NCI-H1436 treated with DMSO at 0.1 percent for 48 hours (cell line): ENCODE data around the gene RFNG.

Experiments used
- DNase-seq: peaks from one replicate; lab custom pipeline; 2025; lab: John Stamatoyannopoulos, UW

The RFNG gene

DNA sequence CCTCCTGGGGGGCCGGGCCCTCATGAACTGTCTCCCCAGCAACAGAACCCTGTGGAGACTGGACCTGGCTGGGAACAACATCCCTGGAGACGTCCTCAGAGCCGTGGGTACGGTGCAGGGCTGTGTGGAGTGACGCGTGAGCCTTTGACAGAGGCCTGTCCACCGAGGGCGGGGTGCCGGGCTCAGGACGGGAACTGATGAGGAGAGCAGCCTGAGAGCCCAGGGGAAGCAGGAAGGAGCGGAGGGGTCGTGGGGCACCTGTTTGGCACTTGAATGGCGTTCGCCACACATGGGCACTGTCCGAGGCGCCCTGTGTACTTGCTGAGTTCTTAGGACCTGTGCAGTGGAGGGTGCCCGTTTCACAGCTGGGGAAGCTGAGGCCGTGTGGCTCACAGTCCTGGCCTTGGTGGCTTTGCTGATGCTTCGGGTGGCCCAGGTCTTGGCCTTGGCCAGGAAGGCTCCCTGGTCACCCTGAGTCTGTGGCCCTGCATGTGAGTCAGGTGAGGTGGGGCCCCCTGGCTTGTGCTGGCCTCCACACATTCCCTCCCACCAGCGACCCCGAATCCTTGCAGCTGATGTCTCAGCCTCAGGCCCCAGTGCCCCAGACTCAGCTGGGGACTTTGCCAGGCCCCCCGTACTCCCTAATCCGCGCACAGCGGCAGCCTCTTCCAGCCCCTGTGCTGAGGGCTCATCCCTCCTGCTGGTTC is 26.1 kb downstream of the RFNG start:
- DNase-seq, result no peak

DNA sequence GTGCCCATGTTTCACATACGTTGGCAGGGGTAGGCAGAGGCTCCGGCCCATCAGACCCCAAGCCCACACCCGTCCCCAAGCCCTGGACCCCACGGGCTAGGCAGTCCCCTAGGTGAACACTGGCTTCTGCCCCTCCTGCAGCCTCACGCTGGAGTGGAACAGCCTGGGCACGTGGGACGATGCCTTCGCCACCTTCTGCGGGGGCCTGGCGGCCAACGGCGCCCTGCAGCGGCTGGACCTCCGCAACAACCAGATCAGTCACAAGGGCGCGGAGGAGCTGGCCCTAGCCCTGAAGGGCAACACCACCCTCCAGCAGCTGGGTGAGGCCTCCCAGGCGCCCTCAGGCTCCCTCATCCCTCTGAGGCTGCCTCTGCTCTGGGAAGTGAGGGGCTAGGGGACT is 26.8 kb downstream of the RFNG start:
- DNase-seq, result no peak

GRCh38 chr17:82023447-82024241 is 28.0 kb downstream of the RFNG start:
- DNase-seq, result no peak

GRCh38 chr17:82022981-82023446 is 28.6 kb downstream of the RFNG start, which contains the start of gene LRRC45:
LRRC45 (plus strand) TSS chr17:82023305; CDS start chr17:82023644, 339 bp downstream.
- peak; percentile 99 for DNase-seq

GRCh38 chr17:82022310-82022980 is 29.2 kb downstream of the RFNG start, which contains the start of gene CENPX:
CENPX (minus strand) TSS chr17:82022878; CDS start chr17:82022861, 17 bp downstream.
- no peak for DNase-seq

DNA sequence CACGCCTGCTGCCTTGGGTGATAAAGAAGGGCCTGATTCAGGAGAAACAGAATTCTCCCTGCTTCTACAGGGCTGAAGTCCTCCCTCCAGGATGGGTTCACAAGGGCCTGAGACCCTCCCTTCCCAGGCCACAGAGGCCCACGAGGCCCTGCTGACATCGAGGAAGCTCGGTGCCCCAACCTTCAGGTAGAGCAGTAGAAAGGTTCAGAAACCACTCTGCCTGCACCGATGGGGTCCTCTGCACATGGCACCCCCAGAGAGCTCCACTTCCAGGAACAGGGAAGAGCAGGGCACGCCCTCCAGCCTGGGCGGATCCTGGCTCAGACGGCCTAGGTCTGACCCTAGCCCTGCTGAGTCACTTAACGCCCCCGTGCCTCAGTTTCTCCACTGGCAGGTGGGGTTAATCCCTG is 29.7 kb downstream of the RFNG start:
- DNase-seq, result no peak

DNA sequence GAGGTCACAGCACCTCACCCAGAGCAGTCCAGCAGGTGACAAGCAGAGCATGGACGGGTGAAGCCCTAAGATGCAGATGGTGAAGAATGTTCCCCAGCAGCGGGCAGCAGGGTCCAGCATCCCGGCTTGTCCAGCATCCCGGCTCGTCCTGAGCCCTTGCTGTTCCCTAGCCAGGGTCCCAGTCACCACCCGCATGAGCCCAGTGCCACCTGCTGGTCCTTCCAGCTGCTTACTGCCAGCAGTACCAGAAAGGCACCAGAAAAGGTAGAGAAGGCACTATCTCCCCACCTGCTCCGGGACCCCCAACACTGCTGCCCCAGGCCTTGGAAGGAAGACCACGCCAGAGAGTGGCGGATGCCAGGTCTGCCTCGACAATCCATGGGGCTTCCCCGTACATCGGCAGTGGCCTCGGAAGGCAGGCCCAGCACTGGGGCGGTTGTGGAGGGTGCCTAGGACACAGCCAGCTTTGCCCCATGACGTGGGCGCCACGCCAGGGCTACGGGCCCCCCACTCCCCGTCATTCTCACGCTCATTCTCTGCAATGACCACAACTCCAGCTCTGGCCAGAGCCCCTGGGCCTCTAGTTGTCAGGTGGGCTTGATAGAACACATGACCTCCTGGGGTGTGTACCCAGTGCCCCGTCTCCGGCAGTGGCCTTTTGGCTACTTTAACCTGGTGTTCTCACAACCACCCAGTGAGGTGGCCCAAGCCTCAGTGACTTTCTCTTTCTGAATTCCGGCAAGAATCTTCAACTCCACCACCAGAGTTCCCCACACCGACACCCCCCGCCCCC is 30.3 kb downstream of the RFNG start:
- DNase-seq, result no peak

DNA sequence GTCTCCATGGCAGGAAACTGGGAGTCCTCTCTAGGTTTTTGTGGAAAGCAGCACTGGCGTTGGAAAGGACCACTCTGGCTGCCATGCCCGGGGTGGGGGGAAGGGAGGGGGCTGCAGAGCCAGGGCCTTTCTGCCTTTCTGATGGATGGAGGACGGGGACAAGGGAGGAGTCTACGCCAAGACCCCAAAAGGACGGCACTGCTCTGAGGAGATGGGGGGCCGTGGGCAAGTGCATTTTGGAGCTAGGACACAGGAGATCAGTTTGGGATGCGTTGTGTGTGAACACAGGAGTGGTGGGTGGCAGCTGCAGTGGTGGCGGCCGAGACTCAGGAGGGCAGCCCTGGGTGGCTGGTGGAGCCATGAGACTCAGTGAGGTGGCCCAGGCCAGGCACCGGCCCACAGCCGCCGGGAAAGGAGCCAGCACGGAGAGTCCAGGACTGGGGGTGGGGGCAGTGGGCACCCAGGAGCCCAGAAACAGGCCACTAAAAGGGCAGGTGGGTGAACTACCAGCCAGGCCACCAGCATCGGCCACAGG is 31.0 kb downstream of the RFNG start:
- no peak for DNase-seq

DNA sequence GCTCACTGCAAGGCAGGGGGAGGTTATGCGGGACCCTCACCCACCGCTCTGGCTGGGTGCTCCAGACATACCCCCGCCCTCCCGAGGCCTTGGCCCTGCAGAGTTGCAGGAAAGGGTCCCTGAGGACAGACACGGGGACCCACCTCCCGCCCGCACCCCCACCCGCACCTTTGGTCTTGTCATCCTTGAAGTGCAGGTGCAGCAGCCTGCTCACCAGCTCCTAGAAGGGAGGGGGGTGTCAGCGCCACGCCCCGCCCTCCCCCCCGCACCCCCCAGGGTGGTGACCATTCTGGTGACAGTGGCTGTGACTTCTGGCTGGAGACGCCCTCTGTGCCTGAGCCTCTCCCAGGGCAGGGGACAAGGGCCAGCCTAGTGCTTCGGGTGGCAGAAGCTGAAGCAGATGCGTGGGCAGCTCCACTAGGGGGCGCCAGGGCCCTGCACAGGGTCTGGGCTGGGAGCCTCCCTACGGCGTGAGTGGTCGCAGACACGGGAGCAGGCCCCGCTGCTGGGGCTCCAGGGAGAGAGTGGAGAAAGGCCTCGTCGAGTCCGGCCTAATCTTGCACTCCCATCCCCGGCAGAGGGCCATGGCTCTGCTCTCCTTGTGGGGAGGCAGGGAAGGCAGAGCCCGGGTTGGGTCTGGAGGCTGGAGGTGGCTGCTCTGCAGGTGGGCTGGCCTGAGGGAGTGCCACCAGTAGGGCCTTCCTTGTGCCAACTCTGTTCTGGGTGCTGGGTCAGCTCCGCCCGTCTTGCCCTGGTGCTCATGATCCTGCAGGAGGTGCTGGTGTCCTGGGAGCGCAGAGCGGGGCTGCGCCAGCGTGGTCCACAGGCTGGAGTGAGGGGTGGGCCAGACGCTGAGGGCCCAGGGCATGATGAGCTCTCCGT is 31.7 kb downstream of the RFNG start:
- no peak for DNase-seq

DNA sequence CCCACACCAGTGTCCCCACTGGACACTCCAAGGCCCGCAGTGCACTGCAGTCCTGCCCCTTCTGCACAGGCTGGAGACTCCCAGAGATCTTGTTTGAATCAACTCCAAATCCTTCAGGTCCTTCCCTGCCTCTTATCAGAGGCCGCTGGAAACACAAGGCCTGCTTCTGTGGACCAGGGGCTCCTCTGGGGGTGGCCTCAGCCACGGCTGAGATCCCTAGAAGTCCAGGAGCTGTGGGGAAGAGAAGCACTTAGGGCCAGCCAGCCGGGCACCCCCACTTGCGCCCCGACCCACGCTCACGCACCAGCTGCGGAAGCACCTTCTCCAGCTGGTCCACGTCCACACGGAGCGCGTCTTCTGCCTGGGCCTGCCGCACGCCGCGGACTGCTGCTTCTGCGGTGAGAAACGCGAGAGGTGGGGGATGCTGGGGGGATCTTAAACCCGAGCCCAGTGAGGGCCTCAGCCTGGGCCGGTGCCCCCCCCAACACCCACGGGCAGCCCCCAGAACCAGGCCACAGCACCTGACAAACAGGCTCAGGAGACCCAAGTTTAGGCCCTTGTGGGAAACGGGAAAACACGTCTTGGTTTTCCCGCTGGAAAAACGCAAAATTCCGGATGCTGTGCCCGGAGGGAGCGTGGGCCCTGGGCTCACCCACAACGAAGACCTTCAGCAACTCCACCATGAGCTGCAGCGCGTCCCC is 32.5 kb downstream of the RFNG start:
- no peak for DNase-seq

DNA sequence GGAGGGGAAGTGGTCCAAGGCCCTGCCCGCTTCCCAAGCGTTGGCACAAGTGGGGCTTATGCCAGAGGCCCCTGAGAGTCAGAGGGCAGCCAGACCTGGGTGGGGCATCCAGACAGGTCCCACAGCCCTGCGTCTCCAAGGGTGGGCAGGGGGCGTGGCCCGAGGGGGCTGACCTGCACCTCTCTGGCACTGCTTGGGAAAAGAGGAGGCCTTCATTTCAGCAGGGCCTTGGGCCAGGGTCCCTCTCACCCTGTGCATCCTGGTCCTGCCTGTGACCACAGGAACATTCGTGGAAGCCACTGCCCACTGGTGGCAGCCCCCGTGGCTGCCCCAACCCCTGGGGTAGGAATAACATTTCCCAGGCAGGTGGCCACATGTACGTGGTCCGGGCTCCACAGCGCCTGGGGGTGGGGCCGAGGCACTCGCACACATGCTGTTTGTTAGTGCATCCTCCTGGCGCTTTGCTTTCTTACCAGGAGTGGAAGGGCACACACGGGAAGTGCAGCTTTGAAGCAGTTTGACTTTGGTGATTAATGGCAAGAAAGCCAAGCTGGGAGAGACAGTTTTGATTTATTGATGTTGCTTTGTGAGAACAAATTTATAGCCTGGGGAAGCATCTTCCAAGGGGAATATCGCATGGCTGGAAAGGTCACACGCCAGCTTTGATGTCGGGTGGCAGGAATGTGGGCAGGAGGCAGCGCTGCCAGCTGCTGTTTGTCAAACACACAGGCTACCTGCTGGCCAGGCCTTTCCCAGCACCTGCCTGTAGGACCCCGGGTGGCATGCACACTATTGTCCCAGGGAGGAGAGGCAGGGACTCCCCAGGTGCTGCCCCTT is 33.2 kb downstream of the RFNG start:
- DNase-seq, result no peak

DNA sequence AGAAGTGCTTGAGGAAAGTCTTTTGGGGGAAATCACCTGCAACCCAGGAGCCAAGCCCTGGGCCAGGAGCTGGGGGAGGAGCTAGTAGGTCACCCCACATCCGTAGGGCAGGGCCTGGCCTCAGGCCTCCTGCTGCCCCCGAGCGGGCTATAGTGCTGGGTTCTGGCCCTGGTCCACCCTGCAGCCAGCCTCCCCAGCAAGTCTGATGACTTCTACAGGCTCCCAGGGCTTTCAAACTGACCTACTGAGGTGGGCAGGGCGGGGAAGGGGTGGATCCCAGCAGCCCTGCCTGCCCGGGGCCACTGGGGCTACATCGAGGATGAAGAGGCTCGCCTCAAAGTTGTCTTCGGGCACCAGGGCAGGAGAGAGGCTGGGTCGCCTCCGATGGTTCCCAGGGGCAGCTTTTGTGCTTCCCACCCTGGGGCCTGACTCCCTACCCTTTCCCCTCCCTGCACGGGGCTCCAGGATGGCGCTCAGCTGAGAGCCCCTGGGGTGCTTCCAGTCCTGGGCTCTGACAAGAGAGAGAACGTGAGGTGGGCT is 33.9 kb downstream of the RFNG start:
- DNase-seq, result no peak

GRCh38 chr17:82016875-82017459 is 34.6 kb downstream of the RFNG start:
- no peak for DNase-seq

DNA sequence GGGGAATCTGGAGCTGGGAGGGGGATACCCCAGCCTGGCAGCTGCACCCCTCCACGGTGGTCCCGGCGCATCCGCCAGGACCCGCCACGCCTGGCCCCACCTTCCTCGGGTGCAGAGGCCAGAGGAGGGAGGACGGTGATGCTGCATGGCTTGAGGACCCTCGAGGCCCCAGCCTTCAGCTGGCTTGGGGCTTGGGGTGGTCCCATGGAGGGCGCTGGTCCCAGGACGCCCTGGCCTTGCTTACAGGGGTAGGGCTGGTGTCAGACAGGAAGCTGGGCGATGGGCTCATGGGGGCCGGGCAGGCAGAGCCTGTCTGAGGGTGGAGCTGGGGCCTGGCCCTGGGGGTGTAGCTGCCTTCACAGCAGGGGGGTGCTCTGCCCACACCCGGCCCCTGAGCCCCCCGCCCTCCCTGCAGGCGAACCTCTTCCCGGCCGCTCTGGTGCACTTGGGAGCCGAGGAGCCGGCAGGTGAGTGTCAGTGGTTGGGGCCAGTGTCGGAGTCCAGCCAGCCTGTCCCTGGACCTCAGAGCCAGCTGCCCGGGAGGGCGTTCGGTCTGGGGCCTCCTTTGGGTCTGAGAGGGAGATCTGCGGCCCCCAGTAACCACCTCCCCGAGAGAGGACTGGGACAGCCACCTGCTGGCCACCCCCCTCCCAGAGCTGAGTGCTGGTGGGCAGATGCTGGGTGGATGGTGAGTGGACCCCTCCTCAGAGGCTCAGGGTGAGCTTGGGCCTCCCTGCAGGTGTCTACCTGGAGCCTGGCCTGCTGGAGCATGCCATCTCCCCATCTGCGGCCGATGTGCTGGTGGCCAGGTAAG is 35.3 kb downstream of the RFNG start:
- DNase-seq, result no peak

DNA sequence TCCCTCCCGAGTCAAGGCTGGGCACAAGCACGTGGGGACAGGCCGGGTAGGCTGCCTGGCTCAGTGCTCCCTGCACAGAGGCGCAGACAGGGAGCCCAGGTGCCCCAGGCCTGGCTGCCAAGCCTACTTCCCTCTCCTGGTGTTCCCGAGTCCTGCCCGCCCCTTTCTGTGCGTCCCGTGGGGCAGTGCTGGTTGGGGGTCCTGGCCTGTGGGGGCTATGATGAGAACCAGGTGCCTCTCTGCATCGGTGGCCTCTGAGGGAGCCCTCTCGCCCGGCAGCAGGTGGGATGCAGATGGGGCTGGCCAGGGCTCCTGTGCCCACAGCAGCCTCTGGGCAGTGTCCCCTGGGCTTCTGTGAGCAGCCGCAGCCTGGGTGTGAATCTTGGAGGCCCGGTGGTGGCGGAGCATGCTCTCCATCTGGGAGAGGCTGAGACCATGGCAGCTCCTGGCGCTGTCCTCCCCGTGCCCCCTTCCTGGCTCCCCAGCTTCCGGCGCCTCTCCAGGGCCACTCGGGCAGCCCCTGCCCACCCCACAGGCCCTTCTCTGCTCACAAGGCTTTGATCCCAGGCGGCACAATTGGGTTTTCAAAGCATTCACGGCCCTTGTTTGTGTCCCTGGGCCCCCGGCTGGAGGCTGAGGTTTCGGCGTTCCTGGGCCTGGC is 36.2 kb downstream of the RFNG start:
- no peak for DNase-seq

GRCh38 chr17:82014971-82015310 is 36.7 kb downstream of the RFNG start:
- DNase-seq, result no peak

DNA sequence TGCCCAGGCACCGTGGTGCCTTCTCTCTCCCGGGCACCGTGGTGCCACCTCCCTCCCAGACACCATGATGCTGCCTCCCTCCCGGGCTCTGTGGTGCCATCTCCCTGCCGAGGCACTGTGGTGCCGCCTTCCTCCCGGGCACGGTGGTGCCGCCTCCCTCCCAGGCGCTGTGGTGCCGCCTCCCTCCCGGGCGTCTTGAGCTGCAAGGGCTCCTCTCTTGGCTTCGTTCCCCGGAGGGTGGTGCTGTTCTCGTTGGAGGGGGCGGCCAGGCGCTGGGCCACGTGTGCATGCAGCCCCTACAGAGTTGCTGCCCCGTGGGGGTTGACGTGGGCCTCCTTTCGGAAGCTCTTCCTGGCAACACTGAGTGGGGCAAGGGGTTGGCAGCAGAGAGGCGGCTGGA is 37.2 kb downstream of the RFNG start:
- DNase-seq, result no peak
